ENCODE measurements around the gene KLHL29.

DNA sequence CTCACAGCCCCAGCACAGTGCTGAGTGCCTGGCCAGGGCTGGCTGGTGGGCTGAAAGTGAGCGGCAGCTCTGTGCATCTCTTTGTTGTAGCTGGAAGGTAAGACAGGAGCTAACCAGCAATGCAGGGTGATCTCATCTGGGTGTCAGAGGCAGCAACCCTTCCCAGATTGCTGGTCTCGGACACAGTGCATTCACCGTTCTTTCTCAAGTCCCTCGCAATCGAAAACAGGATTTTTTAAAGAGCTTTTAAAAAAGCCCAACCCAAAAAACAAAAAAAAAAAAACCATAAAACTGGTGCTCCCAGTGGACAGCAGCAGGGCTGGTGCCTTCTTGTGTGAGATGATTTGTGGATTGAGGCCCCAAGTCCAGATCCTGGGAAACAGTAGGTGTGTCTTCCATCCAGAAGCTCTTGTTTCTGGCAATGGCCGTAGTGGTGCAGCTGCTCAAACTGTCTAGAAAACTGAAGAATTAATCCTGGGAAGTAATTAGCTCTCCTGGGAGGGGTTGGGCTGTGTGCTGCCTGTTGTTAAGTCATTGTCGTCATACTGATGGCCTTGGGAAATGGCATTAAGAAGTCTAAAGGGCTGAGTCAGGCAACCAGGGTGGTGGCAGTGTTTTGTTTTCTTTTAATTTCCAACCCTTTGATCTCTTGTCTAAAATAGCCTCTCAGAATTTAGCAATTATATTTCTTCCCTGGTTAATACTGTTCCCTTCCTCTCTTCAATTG lies 156.7 kb downstream of the KLHL29 start:
- TF ChIP-seq, protein P1, sequence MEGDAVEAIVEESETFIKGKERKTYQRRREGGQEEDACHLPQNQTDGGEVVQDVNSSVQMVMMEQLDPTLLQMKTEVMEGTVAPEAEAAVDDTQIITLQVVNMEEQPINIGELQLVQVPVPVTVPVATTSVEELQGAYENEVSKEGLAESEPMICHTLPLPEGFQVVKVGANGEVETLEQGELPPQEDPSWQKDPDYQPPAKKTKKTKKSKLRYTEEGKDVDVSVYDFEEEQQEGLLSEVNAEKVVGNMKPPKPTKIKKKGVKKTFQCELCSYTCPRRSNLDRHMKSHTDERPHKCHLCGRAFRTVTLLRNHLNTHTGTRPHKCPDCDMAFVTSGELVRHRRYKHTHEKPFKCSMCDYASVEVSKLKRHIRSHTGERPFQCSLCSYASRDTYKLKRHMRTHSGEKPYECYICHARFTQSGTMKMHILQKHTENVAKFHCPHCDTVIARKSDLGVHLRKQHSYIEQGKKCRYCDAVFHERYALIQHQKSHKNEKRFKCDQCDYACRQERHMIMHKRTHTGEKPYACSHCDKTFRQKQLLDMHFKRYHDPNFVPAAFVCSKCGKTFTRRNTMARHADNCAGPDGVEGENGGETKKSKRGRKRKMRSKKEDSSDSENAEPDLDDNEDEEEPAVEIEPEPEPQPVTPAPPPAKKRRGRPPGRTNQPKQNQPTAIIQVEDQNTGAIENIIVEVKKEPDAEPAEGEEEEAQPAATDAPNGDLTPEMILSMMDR (IDR thresholded peaks at IDR 0.05): no peak
- TF ChIP-seq EZH2 (IDR thresholded peaks at IDR 0.05; ENCODE audit: borderline replicate concordance, insufficient read depth, low read depth, low read length, poor library complexity, severe bottlenecking): no peak

Measured in B cell (primary cell).